GM12892 (cell line): Measurements from ENCODE around the gene PDXDC1.
"Not testable (repeated sequence)": the region's sequence is repeated elsewhere in the genome, so short reads cannot be mapped to it uniquely, and the experiment has no call there.

Source experiments
- POLR2A ChIP-seq: IDR thresholded peaks from 2 replicates; pipeline ENCODE4 v1.6.1; 2011; ENCODE audit warnings: low read depth, low read length, control low read depth
- POLR2AphosphoS5 ChIP-seq: IDR thresholded peaks from 2 replicates; pipeline ENCODE4 v1.6.1; 2011; ENCODE audit warnings: low read depth, low read length, control low read depth
- TAF1 ChIP-seq: IDR thresholded peaks from 2 replicates; pipeline ENCODE4 v1.6.1; 2011; ENCODE audit warnings: low read depth, mild to moderate bottlenecking, control low read depth, low read length, borderline replicate concordance

- TF ChIP-seq POLR2A, TAF1, POLR2AphosphoS5: not testable (repeated sequence)
Measured at GRCh38 chr16:14971621-14972228, 3.1 kb upstream of the PDXDC1 start.
